ENCODE measurements around the gene ARAP3.

The ARAP3 gene

GRCh38 chr5:141641634-141642267 lies 40.3 kb downstream of the ARAP3 start:
- peak; percentile 74 for DNase-seq (ENCODE audit: low spot score)

GRCh38 chr5:141640698-141641097 lies 41.3 kb downstream of the ARAP3 start:
- no peak for DNase-seq (ENCODE audit: low spot score)

GRCh38 chr5:141640051-141640415 lies 42.0 kb downstream of the ARAP3 start:
- DNase-seq (ENCODE audit: low spot score), result no peak

- DNase-seq (ENCODE audit: low spot score), result no peak
These were observed 42.5 kb downstream of the ARAP3 start for GRCh38 chr5:141639357-141640050.

- no peak for DNase-seq (ENCODE audit: low spot score)
These were observed 43.3 kb downstream of the ARAP3 start for GRCh38 chr5:141638771-141639170.

GRCh38 chr5:141637767-141638419 lies 44.1 kb downstream of the ARAP3 start:
- DNase-seq (ENCODE audit: low spot score), result peak; percentile 69

GRCh38 chr5:141637123-141637766 lies 44.8 kb downstream of the ARAP3 start:
- DNase-seq (ENCODE audit: low spot score), result peak; percentile 37

GRCh38 chr5:141636413-141637122 lies 45.5 kb downstream of the ARAP3 start, which contains the start of the genes HDAC3 and RELL2:
TSS of gene HDAC3 (minus strand) at chr5:141636849. CDS start at chr5:141636790, 59 bp downstream.
TSS of gene RELL2 (plus strand) at chr5:141636997. CDS start at chr5:141638226, 1,229 bp downstream.
- peak; percentile 97 for DNase-seq (ENCODE audit: low spot score)

- DNase-seq (ENCODE audit: low spot score), result no peak
These were observed 46.0 kb downstream of the ARAP3 start for GRCh38 chr5:141636106-141636412.

GRCh38 chr5:141635646-141636045 lies 46.4 kb downstream of the ARAP3 start:
- no peak for DNase-seq (ENCODE audit: low spot score)

- no peak for DNase-seq (ENCODE audit: low spot score)
These were observed 47.3 kb downstream of the ARAP3 start for GRCh38 chr5:141634720-141635119.

GRCh38 chr5:141633871-141634561 lies 48.0 kb downstream of the ARAP3 start:
- DNase-seq (ENCODE audit: low spot score), result no peak

- DNase-seq (ENCODE audit: low spot score), result no peak
These were observed 49.4 kb downstream of the ARAP3 start for GRCh38 chr5:141632650-141633049.

- DNase-seq (ENCODE audit: low spot score), result no peak
These were observed 51.4 kb downstream of the ARAP3 start for GRCh38 chr5:141630570-141631140.

GRCh38 chr5:141628175-141628788 lies 53.7 kb downstream of the ARAP3 start:
- DNase-seq (ENCODE audit: low spot score), result no peak

GRCh38 chr5:141623611-141624010 lies 58.4 kb downstream of the ARAP3 start:
- no peak for DNase-seq (ENCODE audit: low spot score)

- no peak for DNase-seq (ENCODE audit: low spot score)
These were observed 58.8 kb downstream of the ARAP3 start for GRCh38 chr5:141623186-141623585.

- DNase-seq (ENCODE audit: low spot score), result peak; percentile 88
These were observed 63.1 kb downstream of the ARAP3 start, which contains the start of gene DIAPH1 for GRCh38 chr5:141618804-141619554. TSS of gene DIAPH1 (minus strand) at chr5:141619000. CDS start at chr5:141618914, 86 bp downstream.

- no peak for DNase-seq (ENCODE audit: low spot score)
These were observed 63.8 kb downstream of the ARAP3 start for GRCh38 chr5:141618030-141618803.

Data from hepatic stellate cell (primary cell).